HepG2 (cell line): Measurements from ENCODE around the gene THRAP3. TPM values are rescaled to one million over a fixed set of nuclear protein-coding genes. Genes with fewer than 3 reads are reported as not detected.
A peak's percentile ranks its signal among the peaks of the same experiment; 100 is the strongest.

Source experiments
- AKAP8 ChIP-seq: sonication (generic); formaldehyde crosslinking; IDR thresholded peaks from 2 replicates; pipeline ENCODE4 v1.5.1; 2020; ENCODE audit warnings: mild to moderate bottlenecking, missing genetic modification reagents
- ATM ChIP-seq: fragments of 450-650 bp; IDR thresholded peaks from 2 replicates; pipeline ENCODE4 v1.7.1; 2017; ENCODE audit warnings: mild to moderate bottlenecking, borderline replicate concordance
- ERF ChIP-seq: IDR thresholded peaks from 2 replicates; pipeline ENCODE4 v1.6.1; 2018; ENCODE audit warnings: missing biosample characterization, missing genetic modification reagents
- EZH2 ChIP-seq: conservative IDR thresholded peaks from 2 replicates; pipeline ENCODE4 v1.6.1; 2012; ENCODE audit warnings: mild to moderate bottlenecking, low read depth, low read length, moderate library complexity
- FOSL1 ChIP-seq: sonication (generic); formaldehyde crosslinking; IDR thresholded peaks from 2 replicates; pipeline ENCODE4 v1.9.0; 2021; ENCODE audit warnings: missing genetic modification reagents, borderline replicate concordance
- GTF3A ChIP-seq: sonication (generic); formaldehyde crosslinking; conservative IDR thresholded peaks from 2 replicates; pipeline ENCODE4 v1.4.0; 2020; ENCODE audit warnings: mild to moderate bottlenecking, missing genetic modification reagents
- HES4 ChIP-seq: sonication (generic); formaldehyde crosslinking; IDR thresholded peaks from 2 replicates; pipeline ENCODE4 v1.9.0; 2021; ENCODE audit warnings: mild to moderate bottlenecking, missing genetic modification reagents, borderline replicate concordance
- KDM1A ChIP-seq: IDR thresholded peaks from 2 replicates; pipeline ENCODE4 v1.6.1; 2016; ENCODE audit warnings: missing compliant biosample characterization
- MTF2 ChIP-seq: sonication (generic); formaldehyde crosslinking; IDR thresholded peaks from 2 replicates; pipeline ENCODE4 v1.5.0; 2020; ENCODE audit warnings: missing genetic modification reagents, borderline replicate concordance
- MZF1 ChIP-seq: sonication (generic); formaldehyde crosslinking; IDR thresholded peaks from 2 replicates; pipeline ENCODE4 v1.8.1; 2023; ENCODE audit warnings: mild to moderate bottlenecking, missing genetic modification reagents, borderline replicate concordance
- NFYB ChIP-seq: sonication (generic); formaldehyde crosslinking; IDR thresholded peaks from 2 replicates; pipeline ENCODE4 v1.4.0; 2020; ENCODE audit warnings: missing genetic modification reagents
- PPARG ChIP-seq: conservative IDR thresholded peaks from 2 replicates; pipeline ENCODE4 v1.6.1; 2016; ENCODE audit warnings: missing biosample characterization, missing genetic modification reagents
- RARA ChIP-seq: IDR thresholded peaks from 2 replicates; pipeline ENCODE4 v1.6.1; 2016; ENCODE audit warnings: missing genetic modification reagents, missing compliant biosample characterization
- RCOR2 ChIP-seq: IDR thresholded peaks from 2 replicates; pipeline ENCODE4 v1.6.1; 2016; ENCODE audit warnings: missing biosample characterization, missing genetic modification reagents
- RXRB ChIP-seq: IDR thresholded peaks from 2 replicates; pipeline ENCODE4 v1.6.1; 2016; ENCODE audit warnings: borderline replicate concordance, missing genetic modification reagents, missing compliant biosample characterization
- SETDB1 ChIP-seq: sonication (generic); formaldehyde crosslinking; IDR thresholded peaks from 2 replicates; pipeline ENCODE4 v1.5.1; 2020; ENCODE audit warnings: missing genetic modification reagents, mild to moderate bottlenecking, borderline replicate concordance
- TCF7L2 ChIP-seq: IDR thresholded peaks from 2 replicates; pipeline ENCODE4 v1.6.1; 2011; ENCODE audit warnings: mild to moderate bottlenecking, low read depth, low read length, moderate library complexity
- TP53 ChIP-seq: sonication (generic); formaldehyde crosslinking; conservative IDR thresholded peaks from 2 replicates; pipeline ENCODE4 v1.4.0; 2020; ENCODE audit warnings: missing genetic modification reagents
- XBP1 ChIP-seq: sonication (generic); formaldehyde crosslinking; IDR thresholded peaks from 2 replicates; pipeline ENCODE4 v1.5.0; 2020; ENCODE audit warnings: missing genetic modification reagents
- ZNF121 ChIP-seq: sonication (generic); formaldehyde crosslinking; IDR thresholded peaks from 2 replicates; pipeline ENCODE4 v1.5.0; 2020; ENCODE audit warnings: mild to moderate bottlenecking, missing genetic modification reagents
- ZNF335 ChIP-seq: sonication (generic); formaldehyde crosslinking; IDR thresholded peaks from 2 replicates; pipeline ENCODE4 v1.4.0; 2020; ENCODE audit warnings: missing genetic modification reagents
- ZNF530 ChIP-seq: sonication (generic); formaldehyde crosslinking; IDR thresholded peaks from 2 replicates; pipeline ENCODE4 v1.5.0; 2020; ENCODE audit warnings: low read depth, mild to moderate bottlenecking, missing genetic modification reagents
- ZNF670 ChIP-seq: sonication (generic); formaldehyde crosslinking; IDR thresholded peaks from 2 replicates; pipeline ENCODE4 v1.8.0; 2022; ENCODE audit warnings: mild to moderate bottlenecking, missing genetic modification reagents, borderline replicate concordance
- ZNF7 ChIP-seq: IDR thresholded peaks from 2 replicates; pipeline ENCODE4 v1.6.1; 2016; ENCODE audit warnings: missing biosample characterization, missing genetic modification reagents
- ZNF790 ChIP-seq: sonication (generic); formaldehyde crosslinking; IDR thresholded peaks from 2 replicates; pipeline ENCODE4 v1.8.0; 2022; ENCODE audit warnings: missing genetic modification reagents, mild to moderate bottlenecking, borderline replicate concordance
- polyA plus RNA-seq, 8 experiments: library from polyadenylated mRNA; depleted of rRNA in 3 of 8; stranded (reverse) in 7 of 8; unstranded in 1 of 8; fragments of >200 nt; fragmentation: Illumina TruSeq in 4 of 8; extraction: Trizol in 4 of 8; gene quantifications; 2 replicates each; pipeline versions ENCODE4 v1.2.1 to v1.2.3, GENCODE V29; 2011 to 2016; ENCODE audit warnings: low read depth in 4 of 8, missing spikeins in 1 of 8, mixed read lengths in 1 of 8; ENCODE audit not compliant: insufficient read depth in 1 of 8
- total RNA-seq, 5 experiments: library from RNA; depleted of rRNA; stranded (reverse); fragments of >200 nt; fragmentation: Illumina TruSeq; extraction: Trizol; gene quantifications; 2 replicates each; pipeline ENCODE4 v1.2.3, GENCODE V29; 2016; ENCODE audit warnings: low read depth in 1 of 5
- TF ChIP-seq, protein P1 (sequence below): sonication (generic); formaldehyde crosslinking; IDR thresholded peaks from 2 replicates; pipeline ENCODE4 v1.8.1; 2023; ENCODE audit warnings: missing genetic modification reagents, mild to moderate bottlenecking, borderline replicate concordance
- TF ChIP-seq, protein P2 (sequence below): sonication (generic); formaldehyde crosslinking; IDR thresholded peaks from 2 replicates; pipeline ENCODE4 v1.4.0; 2020; ENCODE audit warnings: mild to moderate bottlenecking, missing genetic modification reagents, borderline replicate concordance
- TF ChIP-seq, protein P3 (sequence below): sonication (generic); formaldehyde crosslinking; conservative IDR thresholded peaks from 2 replicates; pipeline ENCODE4 v1.4.0; 2020; ENCODE audit warnings: missing genetic modification reagents

The THRAP3 gene
- total and polyA plus RNA-seq, 2 of the 13 experiments (the other 11 are each of a cell fraction or from before 2014, with no cell fraction given): 45.0 to 92.6 TPM

DNA sequence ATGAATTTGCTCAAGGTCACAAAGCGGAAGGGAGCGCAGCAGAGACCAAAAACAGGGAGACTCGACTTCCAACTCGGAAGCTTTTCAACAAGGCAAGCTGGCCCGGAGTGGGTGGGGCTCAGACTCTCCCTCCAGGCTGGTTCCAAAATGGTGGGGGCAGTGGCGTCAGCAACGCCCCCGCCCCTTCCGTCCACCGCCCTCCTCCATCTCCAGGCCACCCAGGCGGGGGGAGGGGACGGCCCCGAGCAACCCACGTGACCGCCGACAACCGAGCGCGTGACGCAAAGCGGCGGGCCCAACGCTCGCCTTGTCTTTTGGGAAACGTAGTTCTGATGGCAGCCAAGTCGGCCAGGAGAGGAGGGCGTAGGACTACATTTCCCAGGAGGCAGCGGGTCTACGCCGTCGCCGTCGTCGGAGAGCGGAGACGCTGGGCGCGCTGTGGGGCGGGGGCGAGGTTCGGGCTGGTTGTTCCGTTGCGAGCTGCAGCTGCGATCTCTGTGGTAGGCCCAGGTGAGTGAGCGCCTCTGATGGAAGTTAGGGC lies at the start of gene THRAP3 (continued):
- TF ChIP-seq MTF2 (CRISPR knock-in tag) (no peak), AKAP8 (CRISPR knock-in tag) (no peak), GTF3A (no peak), NFYB (CRISPR knock-in tag) (no peak; the same call in 1 of the 2 replicates), RCOR2 (CRISPR knock-in tag) (no peak), ZNF7 (CRISPR knock-in tag) (no peak), FOSL1 (CRISPR knock-in tag) (no peak), TP53 (CRISPR knock-in tag) (no peak; the same call in 1 of the 2 replicates), EZH2 (no peak), ERF (peak; percentile 63; the same call in 1 of the 2 replicates), HES4 (CRISPR knock-in tag) (peak; percentile 22; the same call in 1 of the 2 replicates), ZNF121 (CRISPR knock-in tag) (no peak), PPARG (CRISPR knock-in tag) (peak; percentile 71), RARA (no peak; the same call in 1 of the 2 replicates), KDM1A (no peak), ATM (no peak), ZNF670 (CRISPR knock-in tag) (no peak), XBP1 (CRISPR knock-in tag) (no peak), SETDB1 (CRISPR knock-in tag) (no peak), RXRB (no peak), MZF1 (CRISPR knock-in tag) (no peak), ZNF790 (CRISPR knock-in tag) (no peak), TCF7L2 (no peak), ZNF530 (CRISPR knock-in tag) (no peak), ZNF335 (CRISPR knock-in tag) (peak; percentile 34)
- TF ChIP-seq, protein P1, sequence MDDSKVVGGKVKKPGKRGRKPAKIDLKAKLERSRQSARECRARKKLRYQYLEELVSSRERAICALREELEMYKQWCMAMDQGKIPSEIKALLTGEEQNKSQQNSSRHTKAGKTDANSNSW (CRISPR knock-in tag): 0 out of 2 replicates have a peak, but pooled peaks have one; percentile 34
- TF ChIP-seq, protein P2, sequence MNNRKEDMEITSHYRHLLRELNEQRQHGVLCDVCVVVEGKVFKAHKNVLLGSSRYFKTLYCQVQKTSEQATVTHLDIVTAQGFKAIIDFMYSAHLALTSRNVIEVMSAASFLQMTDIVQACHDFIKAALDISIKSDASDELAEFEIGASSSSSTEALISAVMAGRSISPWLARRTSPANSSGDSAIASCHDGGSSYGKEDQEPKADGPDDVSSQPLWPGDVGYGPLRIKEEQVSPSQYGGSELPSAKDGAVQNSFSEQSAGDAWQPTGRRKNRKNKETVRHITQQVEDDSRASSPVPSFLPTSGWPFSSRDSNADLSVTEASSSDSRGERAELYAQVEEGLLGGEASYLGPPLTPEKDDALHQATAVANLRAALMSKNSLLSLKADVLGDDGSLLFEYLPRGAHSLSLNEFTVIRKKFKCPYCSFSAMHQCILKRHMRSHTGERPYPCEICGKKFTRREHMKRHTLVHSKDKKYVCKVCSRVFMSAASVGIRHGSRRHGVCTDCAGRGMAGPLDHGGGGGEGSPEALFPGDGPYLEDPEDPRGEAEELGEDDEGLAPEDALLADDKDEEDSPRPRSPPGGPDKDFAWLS (CRISPR knock-in tag): no peak
- TF ChIP-seq, protein P3, sequence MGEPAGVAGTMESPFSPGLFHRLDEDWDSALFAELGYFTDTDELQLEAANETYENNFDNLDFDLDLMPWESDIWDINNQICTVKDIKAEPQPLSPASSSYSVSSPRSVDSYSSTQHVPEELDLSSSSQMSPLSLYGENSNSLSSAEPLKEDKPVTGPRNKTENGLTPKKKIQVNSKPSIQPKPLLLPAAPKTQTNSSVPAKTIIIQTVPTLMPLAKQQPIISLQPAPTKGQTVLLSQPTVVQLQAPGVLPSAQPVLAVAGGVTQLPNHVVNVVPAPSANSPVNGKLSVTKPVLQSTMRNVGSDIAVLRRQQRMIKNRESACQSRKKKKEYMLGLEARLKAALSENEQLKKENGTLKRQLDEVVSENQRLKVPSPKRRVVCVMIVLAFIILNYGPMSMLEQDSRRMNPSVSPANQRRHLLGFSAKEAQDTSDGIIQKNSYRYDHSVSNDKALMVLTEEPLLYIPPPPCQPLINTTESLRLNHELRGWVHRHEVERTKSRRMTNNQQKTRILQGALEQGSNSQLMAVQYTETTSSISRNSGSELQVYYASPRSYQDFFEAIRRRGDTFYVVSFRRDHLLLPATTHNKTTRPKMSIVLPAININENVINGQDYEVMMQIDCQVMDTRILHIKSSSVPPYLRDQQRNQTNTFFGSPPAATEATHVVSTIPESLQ: no peak
